GM19324 (cell line): Measurements from ENCODE around the gene SF3B3.
"Not testable (repeated sequence)": the region's sequence is repeated elsewhere in the genome, so short reads cannot be mapped to it uniquely, and the experiment has no call there.

Source experiments
- ATAC-seq: cut with Tn5 transposase; IDR thresholded peaks from one replicate; pipeline ENCODE4 v1.9.1; 2021; ENCODE audit warnings: mild to moderate bottlenecking, moderate library complexity; ENCODE audit not compliant: unreplicated experiment, low FRiP score

The SF3B3 gene

GRCh38 chr16:70586731-70587130 is 63.1 kb downstream of the SF3B3 start:
- ATAC-seq = no peak

DNA sequence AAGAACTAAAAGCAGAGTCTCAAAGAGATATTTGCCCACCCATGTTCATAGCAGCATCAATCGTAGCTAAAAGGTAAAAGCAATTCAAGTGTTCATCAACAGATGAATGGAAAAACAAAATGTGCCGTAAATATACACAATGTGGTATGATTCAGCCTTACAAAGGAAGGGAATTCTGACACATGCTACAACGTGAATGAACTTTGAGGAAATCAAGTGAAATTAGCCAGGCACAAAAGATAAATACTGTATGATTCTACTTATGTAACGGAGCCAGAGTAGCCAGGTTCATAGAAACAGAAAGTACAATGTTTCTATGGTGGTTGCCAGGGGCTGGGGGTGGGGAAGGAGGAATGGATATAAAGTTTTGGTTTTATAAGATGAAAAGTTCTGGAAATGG is 64.9 kb downstream of the SF3B3 start:
- no peak for ATAC-seq

GRCh38 chr16:70589416-70589815 is 65.8 kb downstream of the SF3B3 start:
- not testable (repeated sequence) for ATAC-seq

DNA sequence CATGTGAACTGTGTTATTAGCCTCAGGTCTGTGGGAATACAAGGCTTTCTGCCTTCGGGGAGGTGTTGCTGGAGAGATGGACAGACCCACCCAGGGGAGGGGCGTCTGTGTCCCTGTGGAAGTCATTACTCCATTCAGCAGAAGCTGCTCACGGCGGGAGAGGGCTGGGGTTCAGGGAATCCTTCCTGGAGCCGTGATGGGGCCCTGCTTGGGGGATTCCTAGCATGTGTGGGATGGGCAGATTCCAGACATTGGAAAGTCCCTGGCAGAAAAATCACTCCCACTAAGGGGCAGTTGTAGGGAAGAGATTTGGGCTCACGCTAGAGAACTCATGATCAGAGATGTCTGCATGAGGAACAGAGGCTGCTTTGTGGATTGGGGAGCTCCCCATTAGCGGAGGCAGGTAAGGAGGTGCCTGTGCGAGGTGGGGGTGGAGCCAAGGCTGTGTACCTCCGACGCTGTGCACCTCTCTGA is 66.4 kb downstream of the SF3B3 start:
- ATAC-seq = no peak

GRCh38 chr16:70590722-70591415 is 67.3 kb downstream of the SF3B3 start:
- no peak for ATAC-seq

DNA sequence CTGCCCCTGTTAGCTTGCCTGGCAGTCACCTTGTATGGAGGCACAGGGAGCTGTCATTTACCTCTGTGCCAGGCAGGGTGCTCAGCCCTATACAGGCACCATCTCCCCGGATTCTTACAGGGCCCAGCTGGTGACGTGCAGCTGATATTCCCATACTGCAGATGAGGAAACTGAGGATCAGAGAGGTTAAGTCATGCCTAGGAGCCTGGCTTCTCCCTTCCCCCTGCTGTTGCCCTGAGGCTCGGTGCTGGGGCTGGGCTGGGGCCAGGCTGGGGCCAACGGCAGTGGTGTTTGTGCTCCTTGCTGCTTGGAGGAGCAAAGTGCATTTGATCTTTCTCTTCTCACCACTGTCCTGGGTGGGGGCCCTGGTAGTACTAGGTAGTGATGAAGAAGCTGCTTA is 68.0 kb downstream of the SF3B3 start:
- ATAC-seq = no peak

GRCh38 chr16:70592106-70592571 is 68.5 kb downstream of the SF3B3 start:
- ATAC-seq = no peak

DNA sequence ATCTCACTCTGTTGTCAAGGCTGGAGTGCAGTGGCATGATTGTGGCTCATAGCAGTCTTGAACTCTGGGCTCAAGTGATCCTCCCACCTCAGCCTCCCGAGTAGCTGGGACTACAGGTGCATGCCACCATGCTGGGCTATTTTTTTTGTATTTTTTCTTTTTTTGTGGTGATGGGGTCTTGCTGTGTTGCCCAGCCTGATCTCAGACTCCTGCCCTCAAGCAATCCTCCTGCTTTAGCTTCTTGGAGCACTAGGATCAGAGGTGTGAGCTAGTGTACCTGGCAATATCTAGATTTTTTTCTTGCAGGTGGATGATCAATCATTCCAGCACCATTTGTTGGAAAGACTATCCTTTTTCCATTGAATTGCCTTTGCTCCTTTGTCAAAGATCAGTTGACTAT is 69.9 kb downstream of the SF3B3 start:
- no peak for ATAC-seq

DNA sequence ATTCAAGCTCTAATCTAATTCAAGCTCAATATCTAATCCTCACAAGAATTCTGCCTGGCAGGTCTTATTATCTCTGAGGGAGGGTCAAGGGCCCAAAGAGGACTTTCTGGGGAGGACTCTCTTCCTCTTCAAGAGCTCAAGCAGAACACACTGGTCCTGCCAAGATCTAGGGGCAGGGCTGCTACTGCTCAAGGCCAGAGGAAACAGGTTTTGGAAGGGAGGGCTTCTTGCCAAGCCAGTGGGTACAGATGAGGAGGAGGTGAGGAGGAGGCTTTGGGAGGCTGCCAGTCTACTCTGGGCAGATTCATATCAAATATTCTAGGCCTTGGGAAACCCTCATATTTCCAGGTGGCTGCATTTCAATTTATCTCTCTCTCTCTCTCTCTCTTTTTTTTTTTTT is 71.0 kb downstream of the SF3B3 start:
- no peak for ATAC-seq

GRCh38 chr16:70597135-70597835 is 73.7 kb downstream of the SF3B3 start:
- no peak for ATAC-seq

DNA sequence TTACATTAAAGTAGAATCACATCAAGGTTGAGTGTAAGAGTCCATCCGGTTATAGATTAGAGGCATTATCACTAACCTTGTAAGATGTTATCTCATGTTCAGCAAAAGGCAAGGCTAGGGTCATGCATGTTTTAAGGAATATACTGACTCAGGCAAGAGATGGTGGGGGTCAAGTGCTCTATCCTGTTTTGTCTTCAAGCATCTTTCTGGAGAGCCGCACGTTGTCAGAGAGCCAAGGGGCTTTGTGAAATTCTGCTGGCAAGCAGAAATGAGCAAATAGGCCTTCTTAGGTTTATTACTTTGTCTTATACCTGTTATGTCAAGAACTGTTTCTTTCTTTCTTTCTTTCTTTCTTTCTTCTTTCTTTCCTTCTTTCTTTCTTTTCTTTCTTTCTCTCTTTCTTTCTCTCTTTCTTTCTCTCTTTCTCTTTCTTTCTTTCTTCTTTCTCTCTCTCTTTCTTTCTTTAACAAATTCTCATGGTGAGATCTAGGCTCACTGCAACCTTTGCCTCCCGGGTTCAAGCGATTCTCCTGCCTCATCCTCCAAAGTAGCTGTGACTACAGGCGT is 75.4 kb downstream of the SF3B3 start:
- ATAC-seq = no peak

DNA sequence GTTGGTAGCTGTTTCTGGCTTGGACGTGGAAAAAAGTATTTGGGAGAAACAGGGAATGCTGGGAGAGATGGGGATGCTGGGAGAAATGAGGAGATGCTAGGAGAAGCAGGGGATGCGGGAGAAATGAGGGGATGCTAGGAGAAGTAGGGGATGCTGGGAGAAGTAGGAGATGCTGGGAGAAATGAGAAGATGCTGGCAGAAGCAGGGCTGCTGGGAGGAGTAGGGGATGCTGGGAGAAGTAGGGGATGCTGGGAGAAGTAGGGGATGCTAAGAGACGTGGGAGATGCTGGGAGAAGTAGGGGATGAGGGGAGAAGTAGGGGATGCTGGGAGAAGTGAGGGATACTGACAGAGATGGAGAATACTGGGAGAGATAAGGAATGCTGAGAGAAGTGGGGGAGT is 77.1 kb downstream of the SF3B3 start:
- ATAC-seq = no peak

- ATAC-seq = no peak
Observed at GRCh38 chr16:70601576-70602575, 78.3 kb downstream of the SF3B3 start.

DNA sequence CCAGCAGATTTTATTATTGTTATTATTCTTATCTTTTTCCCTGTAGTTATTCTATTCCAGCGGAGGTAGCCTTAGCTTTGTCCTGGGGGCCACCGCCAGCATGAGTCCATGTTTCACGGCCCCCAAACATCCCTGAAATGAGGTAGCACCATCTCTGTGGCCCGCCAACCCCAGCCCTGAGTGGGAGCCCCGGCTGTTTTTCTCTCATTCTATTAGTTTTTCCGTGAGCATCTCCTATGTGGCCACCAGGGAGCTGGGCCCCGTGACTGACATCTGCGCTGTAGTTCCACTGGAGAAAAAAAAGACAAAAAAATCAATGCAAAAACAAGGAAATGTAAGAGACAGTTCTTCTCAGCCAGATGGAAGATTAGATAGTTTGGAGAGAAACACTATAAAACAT is 79.2 kb downstream of the SF3B3 start:
- no peak for ATAC-seq

- no peak for ATAC-seq
Observed at GRCh38 chr16:70604407-70605282, 81.0 kb downstream of the SF3B3 start.

DNA sequence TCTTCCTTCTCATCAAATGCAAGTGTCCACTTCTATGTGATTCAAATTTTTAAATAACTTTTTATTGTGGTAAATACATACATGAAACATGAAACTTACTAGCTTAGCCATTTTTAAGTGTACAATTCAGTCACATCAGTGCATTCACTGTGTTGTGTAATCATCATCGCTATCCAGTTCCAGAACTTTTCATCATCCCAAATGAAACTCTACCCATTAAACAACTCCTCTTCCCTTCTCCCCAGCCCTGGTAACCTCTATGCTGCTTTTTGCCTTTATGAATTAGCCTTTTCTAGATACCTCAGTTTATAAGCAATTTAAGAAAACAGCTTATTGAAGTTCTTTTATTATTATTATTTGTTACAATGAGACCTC is 81.7 kb downstream of the SF3B3 start:
- no peak for ATAC-seq

- ATAC-seq = no peak
Observed at GRCh38 chr16:70608521-70608920, 84.9 kb downstream of the SF3B3 start.

GRCh38 chr16:70610273-70611223 is 86.9 kb downstream of the SF3B3 start:
- ATAC-seq = no peak

GRCh38 chr16:70611224-70611598 is 87.6 kb downstream of the SF3B3 start:
- no peak for ATAC-seq
